Motor neuron (in vitro differentiated cells): ENCODE results near the gene COX19. TPM values are rescaled to one million over a fixed set of nuclear protein-coding genes. Genes with fewer than 3 reads are reported as not detected.
A peak's percentile ranks its signal among the peaks of the same experiment; 100 is the strongest.

Experiments used
- ATAC-seq, 8 experiments: fragments of 200-7000 bp; cut with Tn5 transposase; replicated peaks in 6 of 8; 2 replicates each; pipeline ENCODE4 v1.8.0; 2021; ENCODE audit warnings: mild to moderate bottlenecking in 8 of 8, moderate library complexity in 8 of 8
- H3K27ac ChIP-seq, 2 donors: fragments of 250-450 bp; sonication (Bioruptor Pico); 2 replicates each; pipeline ENCODE4 v1.9.0; 2021; ENCODE audit warnings: antibody characterized with exemption in 2 of 2, mild to moderate bottlenecking in 2 of 2, moderate library complexity in 1 of 2
- H3K4me1 ChIP-seq, 2 donors: fragments of 250-450 bp; sonication (Bioruptor Pico); replicated peaks in 1 of 2; 2 replicates each; pipeline ENCODE4 v1.6.1; 2021; ENCODE audit warnings: antibody characterized with exemption in 2 of 2, mild to moderate bottlenecking in 2 of 2, moderate library complexity in 1 of 2
- H3K4me3 ChIP-seq, 5 donors: fragments of 250-450 bp; sonication (Bioruptor Pico); 2 replicates each; pipeline ENCODE4 v1.9.0; 2021; ENCODE audit warnings: antibody characterized with exemption in 5 of 5, mild to moderate bottlenecking in 5 of 5, moderate library complexity in 4 of 5
- WGBS, 10 experiments: fragments of 450-650 bp; shearing (Covaris generic); methylation state at CpG; one replicate each; pipeline ENCODE4 v1.0.0; 2022; 5-methylcytosine and 5-hydroxymethylcytosine counted together
- in situ Hi-C, 9 experiments: fragments of 400-800 bp; cut with MboI; loops; one replicate each; pipeline ENCODE4 v1.15.0; 2021; ENCODE audit warnings: low sequenced_read_pairs in 9 of 9, low pct_unique_long_range_greater_than_20kb in 2 of 9; ENCODE audit not compliant: unreplicated experiment in 9 of 9
- total RNA-seq, 8 experiments: library from RNA; unstranded; fragments of 300-600 nt; gene quantifications; 2 replicates each; pipeline versions ENCODE4 v1.2.3 to v1.2.4, GENCODE V29; 2022

COX19 gene
- total RNA-seq, 8 experiments from 2014 or later, result 4.7 to 13.9 (median 10.3) TPM

DNA sequence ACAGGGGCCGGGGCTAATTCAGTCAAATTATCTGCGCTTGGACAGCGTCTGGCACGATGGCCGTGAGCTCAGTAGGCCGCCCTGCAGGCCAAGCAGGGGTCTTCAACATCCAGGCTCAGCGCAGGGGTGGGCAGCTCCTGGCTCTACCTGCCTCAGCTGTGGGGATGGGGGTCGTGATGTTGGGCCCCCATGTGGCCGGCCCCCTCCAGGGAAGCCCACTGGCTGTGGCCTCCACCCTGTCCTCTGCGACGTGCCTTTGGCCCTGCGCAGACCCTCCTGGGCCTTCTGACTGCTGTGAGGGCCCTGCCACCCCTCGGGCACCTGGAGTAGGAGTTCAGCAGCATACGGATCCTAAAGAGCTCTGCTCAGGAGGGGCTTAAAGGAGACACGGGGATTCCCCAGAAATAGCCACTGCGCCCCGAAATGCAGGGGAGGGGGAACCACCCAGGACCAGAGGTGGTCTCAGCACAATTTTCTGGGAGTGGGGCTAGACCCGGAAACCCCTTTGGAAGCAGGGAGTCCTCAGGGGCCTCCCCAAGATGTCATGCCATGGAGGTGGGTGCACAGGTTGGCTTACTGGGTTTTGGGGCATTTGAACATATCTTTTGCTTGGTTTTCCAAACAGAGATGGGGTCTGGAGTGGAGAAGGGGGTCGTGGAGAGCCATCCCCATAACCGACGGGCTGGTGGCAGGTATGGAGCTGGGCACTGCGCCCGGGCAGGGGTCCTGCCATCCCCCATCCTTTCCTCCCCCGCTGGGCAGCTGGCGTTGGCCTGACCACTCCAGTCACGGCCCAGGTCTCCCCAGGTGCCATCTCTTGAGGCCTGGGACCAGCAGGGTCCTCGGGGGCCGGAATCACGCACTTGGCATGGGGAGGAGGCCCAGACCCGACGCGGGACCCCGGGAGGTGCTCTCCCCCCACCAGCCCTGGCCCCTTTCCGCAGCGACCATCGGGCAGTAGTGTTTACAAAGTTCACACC is 16.8 kb downstream of the COX19 start:
- no peak overlapping the region for H3K4me3 ChIP-seq
- no peak for ATAC-seq
- no peak overlapping the region for H3K27ac ChIP-seq
- 45 to 100% (median 83%) methylated on average over 1 to 13 of the region's 36 CpGs; no CpG with 5 or more reads in 4 of the 10 experiments for WGBS, 10 experiments
- peaks cover 2 to 3% of the 10 kb centered on the region in 2 donors for H3K4me1 ChIP-seq
- in situ Hi-C loops, result no loop called here

DNA sequence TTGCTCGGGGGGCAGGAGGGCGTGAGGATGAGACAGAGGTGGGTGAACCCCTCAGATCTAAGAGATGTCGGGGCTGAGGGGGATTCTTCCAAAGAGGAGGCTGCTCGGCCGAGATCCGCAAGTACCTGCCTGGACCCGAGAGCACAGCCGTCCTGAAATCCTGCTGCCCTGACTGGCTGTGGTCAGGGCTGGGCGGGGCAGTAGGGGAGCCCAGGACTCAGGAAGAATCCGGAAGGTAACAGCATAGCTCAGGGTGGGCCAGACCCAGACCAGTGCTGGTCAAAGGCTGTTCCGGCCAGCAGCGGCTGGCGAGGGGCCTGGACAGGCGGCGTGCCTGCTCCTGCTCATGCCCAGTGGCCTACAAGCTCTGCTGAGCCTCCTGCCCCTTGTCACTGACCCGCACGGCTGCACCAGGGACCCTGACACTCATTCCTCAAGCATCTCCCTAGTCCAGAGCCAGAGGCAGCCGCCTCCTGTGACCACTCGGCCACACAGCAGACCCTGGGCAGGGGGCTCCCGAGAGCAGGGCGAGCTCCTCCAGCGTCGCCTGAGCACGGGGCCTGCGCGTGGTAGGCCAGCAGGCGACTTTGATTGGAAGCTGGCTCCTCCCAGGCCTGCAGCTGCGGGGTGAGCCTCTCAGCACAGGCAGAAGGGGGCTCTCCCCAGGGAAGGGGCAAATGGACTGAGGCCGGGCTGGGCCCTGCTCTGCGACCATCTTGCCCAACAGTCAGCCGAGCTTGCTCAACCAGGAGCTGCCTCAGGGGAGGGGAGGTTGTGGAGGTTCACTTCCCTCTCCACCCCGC is 17.7 kb downstream of the COX19 start:
- Histone ChIP-seq H3K4me3 (no peak overlapping the region), H3K4me1 (peaks cover 3 to 6% of the 10 kb centered on the region in 2 donors), H3K27ac (no peak overlapping the region)
- in situ Hi-C loops, result no loop called here
- ATAC-seq, result peak in 5 of 8 experiments; percentile 1 to 64 (median 51)
- WGBS, 10 experiments, result 0 to 92% (median 58%) methylated on average over 1 to 8 of the region's 32 CpGs; no CpG with 5 or more reads in 5 of the 10 experiments

GRCh38 chr7:956031-956430 is 19.3 kb downstream of the COX19 start:
- in situ Hi-C loops, result no loop called here
- 6 to 100% (median 80%) methylated on average over 1 to 7 of the region's 10 CpGs; no CpG with 5 or more reads in 2 of the 10 experiments for WGBS, 10 experiments
- ATAC-seq, result no peak
- H3K27ac ChIP-seq, result no peak overlapping the region
- H3K4me1 ChIP-seq, result peaks cover 3 to 6% of the 10 kb centered on the region in 2 donors
- H3K4me3 ChIP-seq, result no peak overlapping the region

DNA sequence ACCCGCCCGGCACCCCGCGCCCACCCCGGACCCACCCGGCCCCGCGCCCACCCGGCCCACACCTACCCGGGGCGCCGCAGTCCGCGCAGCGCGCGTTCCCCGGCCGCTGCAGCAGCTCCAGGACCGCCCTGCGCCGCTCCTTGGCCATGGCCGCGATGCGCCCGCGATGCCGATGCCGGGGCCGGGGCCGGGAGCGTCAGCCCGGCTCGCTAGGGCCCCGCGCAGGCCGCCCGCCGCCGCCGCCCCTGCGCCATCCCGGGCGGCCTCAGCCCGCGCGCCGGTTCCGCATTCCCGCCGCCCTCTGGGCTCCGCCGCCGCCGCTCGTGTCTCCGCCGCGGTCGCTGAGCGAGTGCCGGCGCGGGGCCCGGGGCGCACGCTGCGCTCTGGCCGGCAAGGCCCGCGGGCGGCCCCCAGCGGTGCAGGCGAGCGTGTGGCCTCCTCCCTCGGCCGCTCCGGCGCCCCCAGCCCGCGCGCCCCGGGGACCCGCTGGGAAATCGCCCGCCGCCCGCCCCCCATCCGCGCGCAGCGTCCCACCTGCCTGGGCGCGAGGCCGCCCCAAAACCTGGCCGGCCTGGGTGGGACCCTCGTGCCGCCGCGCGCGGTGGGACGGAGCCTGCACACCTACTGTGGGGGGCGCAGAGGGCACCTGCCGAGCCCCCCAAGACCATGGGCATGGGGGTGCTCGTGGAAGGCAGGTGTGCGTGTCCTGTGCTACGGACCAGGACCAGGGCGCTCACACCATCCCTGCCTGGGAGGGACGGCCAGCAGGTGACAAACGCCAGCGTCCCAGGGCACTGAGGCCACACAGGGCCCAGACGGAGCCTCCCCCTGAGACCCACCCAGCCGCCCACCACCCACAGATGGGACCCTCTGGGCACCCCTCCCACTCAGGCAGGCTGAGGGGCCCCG is 20.8 kb downstream of the COX19 start, which contains the start of gene ADAP1:
TSS of gene ADAP1 (minus strand) at position 351 of the 909 bp plus-strand sequence. CDS start at position 148, 203 bp downstream.
- H3K27ac ChIP-seq, result no peak within 1 kb of the TSS
- WGBS, 10 experiments, result 13 to 100% (median 32%) methylated on average over 1 to 5 of the region's 115 CpGs; no CpG with 5 or more reads in 7 of the 10 experiments
- peak; percentile 51 to 85 (median 66) for ATAC-seq
- H3K4me3 ChIP-seq, result peak within 1 kb of the TSS; percentile 44 to 65 (median 63)
- in situ Hi-C loops, result no loop called here
- H3K4me1 ChIP-seq, result peaks cover 3 to 6% of the 10 kb centered on the region in 2 donors

GRCh38 chr7:953547-954327 is 21.6 kb downstream of the COX19 start:
- ATAC-seq, result peak; percentile 26 to 83 (median 64)
- WGBS, 10 experiments, result 0% methylated on average over 1 of the region's 78 CpGs; no CpG with 5 or more reads in 9 of the 10 experiments
- in situ Hi-C loops, result no loop called here
- Histone ChIP-seq H3K27ac (no peak overlapping the region), H3K4me3 (peak overlapping the region; percentile 44 to 65 (median 63)), H3K4me1 (peaks cover 3 to 6% of the 10 kb centered on the region in 2 donors)

DNA sequence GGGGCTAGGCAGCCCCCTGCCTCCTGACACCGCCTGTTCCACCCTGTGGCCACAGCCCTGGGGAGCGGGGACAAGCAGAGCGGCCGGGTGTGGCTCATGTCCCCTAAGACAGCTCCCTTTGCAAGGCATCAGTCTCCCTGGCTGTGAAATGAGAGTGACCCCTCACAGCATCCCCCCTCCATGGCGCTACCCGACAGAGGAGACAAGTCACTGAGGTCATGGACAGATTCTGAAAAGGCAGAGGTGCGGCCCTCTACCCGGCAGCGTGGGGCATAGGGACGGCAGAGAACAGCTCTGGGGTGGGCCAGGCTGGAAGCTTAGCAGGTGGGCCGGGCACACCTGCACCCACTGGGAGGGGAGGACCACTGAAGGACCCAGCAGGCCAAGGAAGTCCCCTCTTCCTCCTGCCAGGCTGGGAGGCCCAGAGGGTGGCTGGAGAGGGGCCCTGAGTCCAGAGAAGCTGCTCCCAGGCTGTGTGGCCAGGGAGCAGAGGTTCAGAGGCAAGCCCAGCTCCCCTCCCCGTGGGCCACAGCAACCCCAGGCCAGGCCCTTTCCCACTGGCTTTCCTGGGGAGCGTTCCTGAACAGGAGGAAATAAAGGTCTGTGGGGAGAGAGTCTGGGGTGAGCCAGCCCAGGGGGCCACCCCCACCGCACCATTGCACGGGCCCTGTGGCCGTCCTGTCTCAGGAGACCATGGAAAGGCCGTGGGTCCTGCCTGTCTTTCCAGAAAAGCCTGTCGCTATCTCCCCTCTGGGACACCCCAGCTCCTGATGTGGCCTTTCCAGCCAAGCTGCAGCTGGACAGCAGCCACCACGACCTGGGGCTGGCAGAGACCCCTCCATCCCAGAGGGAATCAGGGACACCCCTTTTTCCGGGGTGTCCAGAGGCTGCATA is 22.6 kb downstream of the COX19 start:
- H3K27ac ChIP-seq, result no peak overlapping the region
- H3K4me3 ChIP-seq, result peak overlapping the region in 2 of 5 donors; percentile 63
- H3K4me1 ChIP-seq, result peaks cover 3 to 6% of the 10 kb centered on the region in 2 donors
- WGBS, 10 experiments, result 40 to 100% (median 93%) methylated on average over 1 to 2 of the region's 20 CpGs; no CpG with 5 or more reads in 3 of the 10 experiments
- in situ Hi-C loops, result no loop called here
- no peak for ATAC-seq

DNA sequence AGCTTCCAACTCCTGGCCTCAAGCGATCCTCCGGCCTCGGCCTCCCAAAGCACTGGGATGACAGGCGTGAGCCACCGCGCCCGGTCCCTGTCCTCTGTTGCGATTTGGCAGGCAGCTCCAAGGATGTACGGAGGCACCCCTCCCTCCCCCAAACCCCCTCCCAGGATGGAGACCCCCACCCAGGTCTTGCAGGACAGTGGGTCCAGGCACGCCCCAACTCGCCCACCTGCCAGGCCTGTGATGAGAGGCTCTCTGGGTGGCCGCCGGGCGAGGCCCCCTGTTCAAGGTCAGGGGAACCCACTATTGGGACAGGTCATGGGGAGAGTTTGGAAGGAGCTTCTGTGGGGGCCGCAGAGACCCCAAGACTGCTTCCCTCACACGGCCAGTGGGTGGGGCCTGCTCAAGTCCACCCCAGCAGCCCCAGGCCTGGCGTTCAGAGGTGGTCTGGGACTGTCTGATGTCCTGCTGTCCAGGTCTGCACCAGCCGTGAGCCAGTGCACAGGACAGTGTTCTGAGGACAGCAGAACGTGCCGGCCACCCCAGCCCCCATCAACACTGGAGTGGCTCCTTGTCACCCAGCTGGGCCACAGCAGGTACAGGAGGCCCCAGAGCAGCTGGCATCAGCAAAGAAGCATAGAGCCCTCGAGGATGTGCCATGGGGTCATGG is 23.3 kb downstream of the COX19 start:
- no peak overlapping the region for H3K4me3 ChIP-seq
- in situ Hi-C loops, result no loop called here
- H3K27ac ChIP-seq, result no peak overlapping the region
- ATAC-seq, result no peak
- H3K4me1 ChIP-seq, result peaks cover 0 to 6% of the 10 kb centered on the region in 2 donors
- 93 to 100% methylated on average over 2 to 3 of the region's 21 CpGs; no CpG with 5 or more reads in 8 of the 10 experiments for WGBS, 10 experiments

DNA sequence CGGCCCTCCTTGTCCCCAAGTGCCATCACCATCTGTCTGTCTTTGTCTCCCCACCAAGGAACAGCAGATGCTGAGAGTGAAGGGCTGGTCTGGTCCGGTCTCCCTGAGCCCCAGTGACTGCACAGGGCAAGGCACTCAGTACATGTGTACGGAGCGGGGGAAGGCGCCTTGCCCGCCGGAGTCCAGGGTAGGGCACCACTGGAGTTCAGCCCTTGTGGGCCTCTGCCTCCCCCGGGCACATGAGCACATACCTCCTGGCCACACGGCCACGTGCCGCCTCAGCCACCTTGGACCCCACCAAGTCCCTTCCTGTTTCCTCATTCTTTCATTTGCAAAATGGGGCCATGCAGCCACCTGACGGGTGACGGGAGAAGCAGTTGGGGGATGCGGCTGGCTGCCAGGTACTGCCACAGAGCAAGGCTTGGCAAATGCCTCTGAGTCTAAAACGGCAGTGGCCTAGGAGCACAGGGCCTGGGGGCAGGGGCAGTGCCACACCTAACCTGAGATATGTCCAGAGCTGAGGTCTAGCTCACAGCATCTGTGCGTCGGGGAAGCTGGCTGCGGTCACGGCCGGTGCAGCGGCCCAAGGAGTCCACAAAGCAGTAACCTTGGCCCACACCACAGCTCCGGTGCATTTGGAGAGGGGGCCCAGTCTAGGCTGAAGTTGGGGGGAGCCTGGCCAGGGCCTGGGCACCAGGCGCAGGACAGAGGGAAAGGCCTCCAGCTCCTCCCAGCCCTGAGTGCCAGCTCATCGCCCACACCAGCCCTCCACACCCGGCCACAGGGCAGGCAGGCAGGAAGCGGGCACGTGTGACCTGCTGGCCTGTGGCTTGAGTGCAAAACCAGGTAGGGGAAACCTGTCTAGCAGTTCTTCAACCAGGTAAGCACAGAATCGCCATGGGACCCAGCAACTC is 26.1 kb downstream of the COX19 start:
- H3K4me1 ChIP-seq, result peaks cover 0 to 6% of the 10 kb centered on the region in 2 donors
- H3K4me3 ChIP-seq, result no peak overlapping the region
- no peak overlapping the region for H3K27ac ChIP-seq
- WGBS, 10 experiments, result 60 to 80% (median 67%) methylated on average over 1 to 8 of the region's 28 CpGs; no CpG with 5 or more reads in 6 of the 10 experiments
- ATAC-seq, result no peak
- in situ Hi-C loops, result no loop called here

DNA sequence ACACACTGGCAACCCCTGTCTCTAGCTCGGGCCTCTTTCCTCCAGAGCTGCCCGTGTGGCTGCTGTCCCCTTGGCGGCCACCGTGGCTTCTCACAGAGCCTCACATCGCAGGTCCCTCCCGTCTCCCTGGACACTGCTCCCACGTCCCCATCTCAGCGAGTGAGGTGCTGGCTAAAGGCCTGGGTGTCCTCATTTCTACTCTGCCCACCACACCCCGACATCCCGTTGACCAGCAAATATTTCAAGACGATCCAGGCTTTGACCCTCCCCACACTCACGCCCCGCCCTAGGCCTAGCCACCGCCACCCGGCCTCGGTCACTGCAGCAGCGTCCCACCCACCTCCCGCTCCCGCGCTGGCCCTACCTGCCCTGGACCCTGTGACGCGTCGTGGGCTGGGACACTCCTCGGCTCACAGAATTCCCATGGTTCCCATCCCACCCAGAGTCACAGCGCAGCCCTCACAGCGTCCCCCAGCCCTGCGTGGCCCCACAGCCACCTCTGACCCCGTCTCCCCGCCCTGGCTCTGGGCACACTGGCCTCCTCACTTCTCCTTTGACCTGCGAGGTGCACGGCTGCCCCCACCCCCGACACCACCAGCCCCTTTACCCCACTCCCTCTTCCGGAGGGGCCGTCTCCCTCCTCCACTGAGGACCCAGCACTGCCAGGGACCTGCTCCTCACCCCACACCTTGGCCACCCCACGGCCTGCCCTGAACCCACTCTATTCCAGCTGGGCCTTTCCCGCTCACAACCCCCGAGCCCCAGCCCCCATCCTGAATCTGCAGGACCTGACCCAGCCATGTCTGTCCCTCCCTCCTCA is 27.7 kb downstream of the COX19 start:
- Histone ChIP-seq H3K27ac (no peak overlapping the region), H3K4me3 (no peak overlapping the region), H3K4me1 (no peaks in the 10 kb centered on the region)
- in situ Hi-C loops, result no loop called here
- no peak for ATAC-seq
- WGBS, 10 experiments, result 70% methylated on average over 2 of the region's 37 CpGs; no CpG with 5 or more reads in 9 of the 10 experiments
